HUES48 (cell line): ENCODE measurements around the gene KDM4C.
"Not testable (repeated sequence)": the region's sequence is repeated elsewhere in the genome, so short reads cannot be mapped to it uniquely, and the experiment has no call there.

ENCODE experiments used
- H3K27ac ChIP-seq: one replicate; pipeline ENCODE4 v1.7.0; 2013; ENCODE audit warnings: low read depth, low read length, inconsistent platforms
- H3K27me3 ChIP-seq: 2 replicates; pipeline ENCODE4 v1.6.1; 2013; ENCODE audit warnings: mild to moderate bottlenecking, low read length; ENCODE audit not compliant: control insufficient read depth, insufficient read depth
- H3K36me3 ChIP-seq: 2 replicates; pipeline ENCODE4 v1.6.1; 2013; ENCODE audit warnings: low read length; ENCODE audit not compliant: control insufficient read depth, insufficient read depth
- H3K4me1 ChIP-seq: 2 replicates; pipeline ENCODE4 v1.6.1; 2013; ENCODE audit warnings: mild to moderate bottlenecking, low read length; ENCODE audit not compliant: control insufficient read depth, insufficient read depth
- H3K4me3 ChIP-seq: 2 replicates; pipeline ENCODE4 v1.5.1; 2013; ENCODE audit warnings: mild to moderate bottlenecking, low read depth, low read length
- H3K9ac ChIP-seq: 2 replicates; pipeline ENCODE4 v1.6.1; 2013; ENCODE audit warnings: mild to moderate bottlenecking, low read depth, low read length, moderate library complexity
- H3K9me3 ChIP-seq: 2 replicates; pipeline ENCODE4 v1.6.1; 2013; ENCODE audit warnings: low read length; ENCODE audit not compliant: control insufficient read depth, insufficient read depth

Gene KDM4C

DNA sequence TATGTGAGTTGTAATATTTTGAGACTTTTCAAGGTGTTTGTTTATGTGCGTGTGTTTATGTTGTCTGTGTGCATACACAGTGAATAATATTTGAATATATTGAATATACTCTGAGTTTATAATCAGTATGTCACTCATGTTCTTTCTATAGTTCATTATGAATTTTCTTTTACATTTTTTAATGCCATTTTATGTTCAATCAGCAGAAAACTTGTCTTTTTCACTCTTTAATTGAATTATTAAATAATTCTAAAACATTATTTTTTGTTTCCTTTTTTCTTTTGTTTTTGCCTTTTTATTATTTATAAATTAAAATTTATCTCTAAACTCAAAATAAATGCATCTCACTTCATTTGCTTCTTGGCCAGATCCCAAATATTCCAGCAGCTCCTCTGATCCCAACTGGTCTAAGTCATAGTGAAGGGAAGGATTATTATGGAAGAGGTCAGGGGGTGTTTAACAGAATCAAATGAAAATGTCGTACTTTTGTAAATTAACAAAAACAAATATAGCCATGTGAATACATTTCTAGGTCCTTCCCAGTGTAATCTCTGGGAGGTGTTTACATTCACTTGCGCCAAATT lies 188.9 kb downstream of the KDM4C start:
- H3K27me3 ChIP-seq: no peaks in the 10 kb centered on the region
- H3K27ac ChIP-seq: no peak overlapping the region
- no peak overlapping the region for H3K4me3 ChIP-seq
- no peaks in the 10 kb centered on the region for H3K9me3 ChIP-seq
- H3K9ac ChIP-seq: no peak overlapping the region
- H3K4me1 ChIP-seq: no peaks in the 10 kb centered on the region
- no peaks in the 10 kb centered on the region for H3K36me3 ChIP-seq

DNA sequence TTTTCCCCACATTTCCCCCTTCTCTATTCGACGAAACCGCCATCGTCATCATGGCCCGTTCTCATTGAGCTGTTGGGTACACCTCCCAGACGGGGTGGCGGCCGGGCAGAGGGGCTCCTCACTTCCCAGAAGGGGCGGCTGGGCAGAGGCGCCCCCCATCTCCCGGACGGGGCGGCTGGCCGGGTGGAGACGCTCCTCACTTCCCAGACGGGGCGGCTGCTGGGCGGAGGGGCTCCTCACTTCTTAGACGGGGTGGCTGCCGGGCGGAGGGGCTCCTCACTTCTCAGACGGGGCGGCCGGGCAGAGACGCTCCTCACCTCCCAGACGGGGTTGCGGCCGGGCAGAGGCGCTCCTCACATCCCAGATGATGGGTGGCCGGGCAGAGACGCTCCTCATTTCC lies 191.1 kb downstream of the KDM4C start:
- not testable (repeated sequence) for H3K27me3 ChIP-seq, H3K4me1 ChIP-seq, H3K36me3 ChIP-seq, H3K9ac ChIP-seq, H3K27ac ChIP-seq, H3K9me3 ChIP-seq, H3K4me3 ChIP-seq

DNA sequence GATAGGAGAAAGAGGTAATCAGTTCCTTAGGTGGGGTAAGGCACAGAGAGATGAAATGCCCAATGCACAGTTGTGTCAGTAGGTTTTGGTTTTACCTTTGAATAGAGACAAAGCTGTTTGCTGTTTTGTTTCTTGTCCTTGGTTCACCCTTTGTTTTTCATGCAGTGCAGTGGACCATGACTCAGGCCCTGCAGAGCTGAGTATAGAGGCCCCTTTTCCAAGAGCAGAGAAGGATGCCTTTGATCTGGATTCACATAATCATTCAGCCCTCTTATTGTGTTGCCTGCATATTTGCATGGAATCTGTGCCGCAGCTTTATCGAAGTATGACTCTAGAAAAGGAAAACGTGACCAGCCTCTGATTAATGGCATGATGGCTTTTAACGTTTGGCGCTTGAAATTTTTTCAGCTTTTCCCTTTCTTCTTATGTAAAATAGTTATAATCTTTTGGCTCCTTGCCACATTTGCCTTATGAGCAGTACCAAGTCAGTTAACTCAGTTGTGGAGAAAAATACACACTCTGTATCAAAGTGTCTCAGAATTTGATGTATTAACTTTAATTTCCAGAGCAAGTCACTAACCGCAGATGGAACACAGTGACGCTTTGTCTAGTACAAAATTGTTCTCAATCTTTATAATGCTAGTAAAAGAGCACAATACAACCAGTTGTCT lies 197.6 kb downstream of the KDM4C start:
- no peaks in the 10 kb centered on the region for H3K27me3 ChIP-seq
- no peaks in the 10 kb centered on the region for H3K36me3 ChIP-seq
- no peak overlapping the region for H3K4me3 ChIP-seq
- H3K4me1 ChIP-seq: peaks cover 26% of the 10 kb centered on the region
- no peaks in the 10 kb centered on the region for H3K9me3 ChIP-seq
- H3K27ac ChIP-seq: peak overlapping the region; percentile 81
- no peak overlapping the region for H3K9ac ChIP-seq

DNA sequence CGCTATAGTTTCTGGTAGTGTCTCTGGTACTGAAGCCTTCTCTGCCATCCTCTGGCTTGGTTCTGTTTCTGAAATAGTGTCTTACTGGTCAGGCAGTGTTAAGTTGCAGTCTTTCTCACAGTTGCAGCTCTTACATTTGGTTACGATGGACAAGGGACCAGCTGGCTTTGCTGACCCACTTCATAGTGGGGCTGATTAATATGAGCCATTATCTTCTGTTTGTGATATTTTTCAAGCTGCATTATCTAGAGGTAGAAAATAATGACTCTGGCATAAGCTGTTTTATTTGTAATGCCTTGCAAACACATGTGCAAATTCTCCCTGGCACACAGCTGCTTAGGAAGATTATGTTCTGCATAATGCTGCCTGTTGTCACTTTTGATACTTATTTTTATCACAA lies 199.1 kb downstream of the KDM4C start:
- Histone ChIP-seq H3K36me3 (no peaks in the 10 kb centered on the region), H3K9me3 (no peaks in the 10 kb centered on the region), H3K27ac (no peak overlapping the region), H3K4me1 (peaks cover 26% of the 10 kb centered on the region), H3K27me3 (no peaks in the 10 kb centered on the region), H3K9ac (no peak overlapping the region), H3K4me3 (no peak overlapping the region)

DNA sequence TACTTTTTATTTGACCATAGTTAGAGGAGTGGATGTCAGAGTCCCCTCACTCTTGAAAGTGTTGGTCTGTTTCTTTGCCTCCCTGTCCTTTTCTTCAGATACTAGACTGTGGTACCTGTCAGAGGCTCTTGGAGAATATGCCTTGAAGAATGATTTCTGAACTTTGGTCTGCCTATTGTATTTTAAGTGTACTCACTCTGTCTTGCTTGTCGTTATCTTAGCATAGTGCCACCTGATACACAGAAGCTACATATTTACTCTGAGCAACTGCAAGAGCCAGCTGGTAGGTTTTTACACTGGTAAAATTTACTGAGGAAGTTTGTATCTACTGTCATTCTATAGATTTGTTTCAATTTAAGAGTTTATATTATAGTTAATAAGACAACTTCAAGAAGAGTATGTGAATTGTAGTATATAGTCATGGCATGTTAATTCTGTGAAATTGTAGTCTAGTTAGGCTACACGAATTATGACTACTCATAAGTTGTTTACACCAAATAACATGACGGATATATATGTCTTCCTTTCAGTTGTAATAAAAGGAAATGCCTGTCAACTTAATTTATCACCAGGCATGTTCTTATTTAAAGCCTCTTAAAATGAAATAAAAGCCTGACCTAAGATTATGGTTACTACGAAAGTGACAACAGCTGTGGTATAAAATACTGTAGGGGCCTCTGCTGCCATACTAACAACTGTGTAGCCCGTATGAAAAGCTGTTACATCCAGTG lies 201.7 kb downstream of the KDM4C start:
- no peak overlapping the region for H3K9ac ChIP-seq
- H3K9me3 ChIP-seq: no peaks in the 10 kb centered on the region
- H3K27ac ChIP-seq: no peak overlapping the region
- H3K27me3 ChIP-seq: no peaks in the 10 kb centered on the region
- peaks cover 17% of the 10 kb centered on the region for H3K4me1 ChIP-seq
- no peak overlapping the region for H3K4me3 ChIP-seq
- no peaks in the 10 kb centered on the region for H3K36me3 ChIP-seq

- no peak overlapping the region for H3K9ac ChIP-seq
- H3K9me3 ChIP-seq: no peaks in the 10 kb centered on the region
- H3K4me1 ChIP-seq: 0 out of 2 replicates have a peak, but pooled peaks cover 5% of the 10 kb centered on the region
- no peak overlapping the region for H3K27ac ChIP-seq
- H3K4me3 ChIP-seq: no peak overlapping the region
- H3K36me3 ChIP-seq: no peaks in the 10 kb centered on the region
- no peaks in the 10 kb centered on the region for H3K27me3 ChIP-seq
Observed at GRCh38 chr9:6960777-6961176, 203.0 kb downstream of the KDM4C start.

DNA sequence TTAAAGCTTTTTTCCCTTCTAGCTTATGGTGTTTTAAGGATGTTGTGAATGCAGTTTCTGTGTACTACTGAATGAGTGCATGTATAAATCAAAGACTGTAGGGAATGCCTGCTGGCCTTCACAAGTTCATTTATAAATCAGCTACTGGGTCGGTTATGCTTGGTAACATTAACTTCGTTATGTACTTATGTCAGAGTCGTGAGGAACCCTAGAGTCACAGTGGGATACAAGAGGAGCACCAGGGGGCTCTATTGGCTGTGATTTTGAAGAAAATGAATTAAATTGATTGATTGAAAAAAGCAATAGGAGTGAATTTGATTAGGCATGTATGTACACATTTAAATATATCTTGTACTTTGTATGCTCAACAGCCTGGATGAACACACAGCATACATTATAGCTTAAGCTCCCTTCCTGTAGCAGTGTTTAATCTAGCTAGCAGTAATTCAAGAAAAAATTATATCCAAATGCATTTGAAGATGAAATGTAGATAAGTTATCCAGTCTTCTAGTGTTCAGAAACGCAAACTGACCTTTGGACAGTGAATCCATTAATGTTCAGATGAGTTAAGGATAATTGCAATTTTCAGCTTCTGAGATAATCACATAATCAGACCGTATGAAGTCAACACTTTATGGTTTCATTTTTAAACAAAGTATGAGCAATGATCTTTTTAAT lies 204.2 kb downstream of the KDM4C start:
- H3K9me3 ChIP-seq: no peaks in the 10 kb centered on the region
- H3K4me1 ChIP-seq: no peaks in the 10 kb centered on the region
- no peak overlapping the region for H3K9ac ChIP-seq
- no peak overlapping the region for H3K27ac ChIP-seq
- no peaks in the 10 kb centered on the region for H3K36me3 ChIP-seq
- H3K27me3 ChIP-seq: no peaks in the 10 kb centered on the region
- H3K4me3 ChIP-seq: no peak overlapping the region

DNA sequence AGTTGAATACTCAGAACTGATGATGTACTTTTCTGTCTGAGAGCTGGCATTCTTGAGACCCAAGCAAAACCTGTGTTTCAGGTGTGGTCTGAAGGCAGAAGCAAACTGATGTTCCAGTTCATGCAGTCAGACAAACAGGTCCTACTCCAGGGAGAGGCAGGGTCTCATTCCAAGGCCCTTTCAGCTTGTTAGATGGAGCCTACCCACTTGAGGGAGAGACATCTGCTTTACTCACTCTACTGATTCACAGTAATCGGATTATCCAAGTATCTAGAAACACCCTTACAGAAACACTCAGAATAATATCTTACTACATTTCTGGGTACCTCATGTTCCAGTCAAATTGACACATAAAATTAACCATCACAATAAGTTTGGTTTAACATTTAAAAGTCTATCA lies 207.8 kb downstream of the KDM4C start:
- H3K9me3 ChIP-seq: no peaks in the 10 kb centered on the region
- no peaks in the 10 kb centered on the region for H3K36me3 ChIP-seq
- H3K4me3 ChIP-seq: no peak overlapping the region
- no peak overlapping the region for H3K9ac ChIP-seq
- H3K27ac ChIP-seq: no peak overlapping the region
- no peaks in the 10 kb centered on the region for H3K4me1 ChIP-seq
- no peaks in the 10 kb centered on the region for H3K27me3 ChIP-seq

DNA sequence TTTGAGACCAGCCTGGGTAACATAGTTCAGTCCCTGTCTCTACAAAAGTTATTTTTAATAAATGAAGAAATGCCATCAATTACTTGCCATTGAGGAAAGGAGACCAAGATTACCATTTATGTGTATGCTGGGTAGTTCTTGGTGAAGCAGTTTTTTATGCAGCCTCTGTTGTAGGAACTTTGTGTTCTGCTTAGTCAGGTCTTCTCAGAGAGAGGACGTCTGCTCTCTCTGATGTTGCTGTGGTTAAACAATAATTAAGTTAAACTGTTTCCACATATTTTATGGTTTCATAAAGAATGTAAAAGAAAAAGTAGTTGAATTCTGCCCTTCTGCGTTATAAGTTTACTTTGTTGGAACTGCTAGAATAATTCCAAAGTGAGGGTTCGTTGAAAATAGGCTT lies 210.5 kb downstream of the KDM4C start:
- H3K4me1 ChIP-seq: no peaks in the 10 kb centered on the region
- H3K27me3 ChIP-seq: no peaks in the 10 kb centered on the region
- H3K9me3 ChIP-seq: no peaks in the 10 kb centered on the region
- no peak overlapping the region for H3K9ac ChIP-seq
- H3K4me3 ChIP-seq: no peak overlapping the region
- no peaks in the 10 kb centered on the region for H3K36me3 ChIP-seq
- H3K27ac ChIP-seq: no peak overlapping the region

DNA sequence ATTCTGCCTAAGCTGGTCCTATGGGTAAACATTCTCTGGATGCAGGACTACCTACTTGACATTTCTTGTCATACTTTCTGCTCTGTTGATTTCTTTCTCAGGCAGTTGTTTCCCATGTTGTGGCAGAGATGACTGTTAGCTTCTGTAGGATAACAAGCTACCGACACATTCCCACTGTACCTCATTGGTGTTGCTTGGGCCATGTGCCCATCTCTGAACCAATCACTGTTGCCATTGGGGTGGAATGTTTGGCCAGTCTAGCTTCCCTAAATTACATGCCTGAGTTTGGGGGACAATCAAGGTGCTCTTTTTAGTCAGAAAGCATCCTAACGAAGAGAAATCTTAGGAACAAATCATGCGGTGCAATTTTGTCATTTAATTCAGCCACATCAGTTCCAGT lies 212.0 kb downstream of the KDM4C start:
- Histone ChIP-seq H3K27me3 (no peaks in the 10 kb centered on the region), H3K4me3 (no peak overlapping the region), H3K36me3 (no peaks in the 10 kb centered on the region), H3K27ac (no peak overlapping the region), H3K9ac (no peak overlapping the region), H3K9me3 (no peaks in the 10 kb centered on the region), H3K4me1 (no peaks in the 10 kb centered on the region)

GRCh38 chr9:6973089-6973488 lies 215.3 kb downstream of the KDM4C start:
- Histone ChIP-seq H3K27ac (no peak overlapping the region), H3K36me3 (no peaks in the 10 kb centered on the region), H3K4me1 (no peaks in the 10 kb centered on the region), H3K9me3 (no peaks in the 10 kb centered on the region), H3K9ac (no peak overlapping the region), H3K4me3 (no peak overlapping the region), H3K27me3 (no peaks in the 10 kb centered on the region)
